HG03342 (cell line): ENCODE results near the gene DSCAM.
"Not testable (repeated sequence)": the region's sequence is repeated elsewhere in the genome, so short reads cannot be mapped to it uniquely, and the experiment has no call there.

ENCODE experiments used
- ATAC-seq: cut with Tn5 transposase; IDR thresholded peaks from one replicate; pipeline ENCODE4 v1.9.1; 2021; ENCODE audit warnings: mild to moderate bottlenecking, moderate library complexity; ENCODE audit not compliant: unreplicated experiment

DSCAM gene

GRCh38 chr21:40028393-40028792 lies 818.6 kb downstream of the DSCAM start:
- not testable (repeated sequence) for ATAC-seq

GRCh38 chr21:40021558-40022351 lies 825.2 kb downstream of the DSCAM start:
- ATAC-seq, result no peak

GRCh38 chr21:40020651-40021050 lies 826.3 kb downstream of the DSCAM start:
- ATAC-seq, result no peak

- no peak for ATAC-seq
Measured at GRCh38 chr21:40018871-40019475, 828.0 kb downstream of the DSCAM start.

GRCh38 chr21:40016667-40017066 lies 830.3 kb downstream of the DSCAM start:
- no peak for ATAC-seq

GRCh38 chr21:40016234-40016633 lies 830.7 kb downstream of the DSCAM start:
- ATAC-seq, result no peak

GRCh38 chr21:40015818-40016217 lies 831.1 kb downstream of the DSCAM start:
- no peak for ATAC-seq

- no peak for ATAC-seq
Measured at GRCh38 chr21:40014394-40014793, 832.6 kb downstream of the DSCAM start.

- no peak for ATAC-seq
Measured at GRCh38 chr21:40013001-40013735, 833.8 kb downstream of the DSCAM start.

GRCh38 chr21:40011371-40011770 lies 835.6 kb downstream of the DSCAM start:
- ATAC-seq, result no peak

- ATAC-seq, result no peak
Measured at GRCh38 chr21:40002978-40003377, 844.0 kb downstream of the DSCAM start.

- ATAC-seq, result no peak
Measured at GRCh38 chr21:39984286-39984991, 862.5 kb downstream of the DSCAM start.

GRCh38 chr21:39980241-39980820 lies 866.6 kb downstream of the DSCAM start:
- no peak for ATAC-seq

- ATAC-seq, result no peak
Measured at GRCh38 chr21:39979321-39979720, 867.6 kb downstream of the DSCAM start.

- no peak for ATAC-seq
Measured at GRCh38 chr21:39976800-39977199, 870.2 kb downstream of the DSCAM start.

- no peak for ATAC-seq
Measured at GRCh38 chr21:39972976-39973770, 873.8 kb downstream of the DSCAM start.

GRCh38 chr21:39972471-39972870 lies 874.5 kb downstream of the DSCAM start:
- no peak for ATAC-seq

- no peak for ATAC-seq
Measured at GRCh38 chr21:39971956-39972355, 875.0 kb downstream of the DSCAM start.

- no peak for ATAC-seq
Measured at GRCh38 chr21:39969691-39970364, 877.1 kb downstream of the DSCAM start.
